KOPT-K1 (cell line): Measurements from ENCODE around the gene NEB.
"Not testable (repeated sequence)": the region's sequence is repeated elsewhere in the genome, so short reads cannot be mapped to it uniquely, and the experiment has no call there.

Experiments used
- H3K27ac ChIP-seq: fragments of 200-600 bp; sonication (generic); 2 replicates; pipeline ENCODE4 v1.5.1; 2016; ENCODE audit warnings: antibody characterized with exemption, mild to moderate bottlenecking, low read depth, low read length; ENCODE audit not compliant: poor library complexity, severe bottlenecking
- H3K36me3 ChIP-seq: fragments of 200-600 bp; sonication (generic); 2 replicates; pipeline ENCODE4 v1.5.1; 2017; ENCODE audit warnings: antibody characterized with exemption, mild to moderate bottlenecking, low read length, moderate library complexity; ENCODE audit not compliant: insufficient read depth
- H3K9me3 ChIP-seq: fragments of 200-600 bp; sonication (generic); 2 replicates; pipeline ENCODE4 v1.5.1; 2017; ENCODE audit warnings: antibody characterized with exemption, low read length, mild to moderate bottlenecking; ENCODE audit not compliant: insufficient read depth, poor library complexity, severe bottlenecking

NEB gene

GRCh38 chr2:151655663-151656398 lies 78.4 kb downstream of the NEB start:
- no peaks in the 10 kb centered on the region for H3K36me3 ChIP-seq
- H3K27ac ChIP-seq, result no peak overlapping the region
- H3K9me3 ChIP-seq, result no peaks in the 10 kb centered on the region

GRCh38 chr2:151654891-151655290 lies 79.4 kb downstream of the NEB start:
- no peaks in the 10 kb centered on the region for H3K36me3 ChIP-seq
- H3K9me3 ChIP-seq, result no peaks in the 10 kb centered on the region
- H3K27ac ChIP-seq, result no peak overlapping the region

DNA sequence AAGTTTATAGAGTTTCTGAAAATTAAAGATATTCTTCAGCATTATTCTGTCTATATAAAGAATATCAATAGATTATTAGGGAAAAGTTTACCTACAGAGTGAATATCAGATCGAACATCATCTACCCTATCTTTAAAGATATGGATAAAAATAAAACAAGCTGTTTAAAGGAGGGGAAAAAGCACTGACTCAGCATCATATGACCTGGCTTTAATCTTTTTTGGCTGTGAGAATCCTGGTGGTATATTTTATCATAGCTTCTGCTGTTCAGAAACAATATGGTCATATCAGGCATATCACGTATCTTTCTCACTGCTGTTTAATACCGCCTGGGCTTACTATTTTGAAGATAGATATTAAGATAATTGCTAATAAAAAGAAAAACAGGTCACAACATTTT lies 80.2 kb downstream of the NEB start:
- Histone ChIP-seq H3K9me3 (no peaks in the 10 kb centered on the region), H3K27ac (no peak overlapping the region), H3K36me3 (no peaks in the 10 kb centered on the region)

GRCh38 chr2:151651274-151651673 lies 83.0 kb downstream of the NEB start:
- Histone ChIP-seq H3K36me3 (no peaks in the 10 kb centered on the region), H3K9me3 (peaks cover 3% of the 10 kb centered on the region), H3K27ac (no peak overlapping the region)

- H3K27ac ChIP-seq, result no peak overlapping the region
- H3K36me3 ChIP-seq, result no peaks in the 10 kb centered on the region
- H3K9me3 ChIP-seq, result peaks cover 3% of the 10 kb centered on the region
These were observed 83.8 kb downstream of the NEB start for GRCh38 chr2:151650456-151650855.

- Histone ChIP-seq H3K36me3 (no peaks in the 10 kb centered on the region), H3K27ac (no peak overlapping the region), H3K9me3 (peaks cover 3% of the 10 kb centered on the region)
These were observed 84.3 kb downstream of the NEB start for GRCh38 chr2:151649966-151650365.

DNA sequence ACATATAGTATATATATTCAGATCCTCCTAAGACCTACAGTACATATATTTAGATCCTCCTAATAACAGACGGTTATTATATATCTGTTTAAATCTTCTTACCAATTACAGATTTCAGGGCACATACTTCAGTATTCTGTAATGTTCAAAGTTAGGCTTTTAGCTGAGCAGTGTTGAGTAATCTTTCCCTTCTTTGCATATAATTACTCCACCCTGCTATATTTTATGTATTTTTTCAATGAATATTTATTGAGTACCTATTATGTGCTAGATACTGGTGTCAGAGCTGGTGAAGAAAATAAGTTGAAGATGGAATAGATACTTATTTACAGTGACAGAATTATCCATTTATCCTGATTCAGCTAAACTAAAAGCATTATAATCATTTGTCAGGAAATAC lies 84.9 kb downstream of the NEB start:
- Histone ChIP-seq H3K36me3 (no peaks in the 10 kb centered on the region), H3K27ac (no peak overlapping the region), H3K9me3 (peaks cover 3% of the 10 kb centered on the region)

GRCh38 chr2:151646512-151646911 lies 87.8 kb downstream of the NEB start:
- H3K36me3 ChIP-seq, H3K9me3 ChIP-seq, H3K27ac ChIP-seq: not testable (repeated sequence)

DNA sequence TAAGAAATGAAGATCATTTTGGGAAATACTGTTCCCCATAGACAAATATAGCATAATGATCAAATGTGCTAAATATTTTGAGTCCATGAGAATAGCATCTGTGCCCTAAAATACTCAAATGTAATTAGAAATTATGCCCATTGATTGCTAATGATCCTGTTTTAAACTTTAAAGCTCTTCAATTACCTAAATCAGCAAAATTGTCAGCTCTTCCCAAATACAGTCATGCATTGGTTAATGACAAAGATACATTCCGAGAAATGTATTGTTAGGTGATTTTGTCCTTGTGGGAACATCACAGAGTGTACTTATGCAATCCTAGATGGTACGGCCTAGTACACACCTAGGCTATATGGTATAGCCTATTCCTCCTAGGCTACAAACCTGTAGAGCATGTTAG lies 89.7 kb downstream of the NEB start:
- H3K36me3 ChIP-seq, result no peaks in the 10 kb centered on the region

DNA sequence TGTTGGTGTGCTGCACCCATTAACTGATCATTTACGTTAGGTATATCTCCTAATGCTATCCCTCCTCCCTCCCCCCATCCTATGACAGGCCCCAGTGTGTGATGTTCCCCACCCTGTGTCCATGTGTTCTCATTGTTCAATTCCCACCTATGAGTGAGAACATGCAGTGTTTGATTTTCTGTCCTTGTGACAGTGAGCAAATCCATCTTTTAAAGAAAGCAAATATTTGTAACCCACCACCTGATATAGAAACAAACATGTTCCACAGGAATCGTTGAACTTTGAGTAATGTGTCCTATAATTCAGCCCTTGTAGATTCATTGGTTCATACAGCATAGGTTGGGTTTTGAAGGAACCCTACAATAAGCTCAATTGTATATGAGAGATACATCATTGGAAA lies 92.4 kb downstream of the NEB start:
- not testable (repeated sequence) for H3K27ac ChIP-seq, H3K9me3 ChIP-seq, H3K36me3 ChIP-seq

More for the DNA sequence above, 89.7 kb downstream of the NEB start:
- H3K27ac ChIP-seq, result no peak overlapping the region
- peaks cover 3% of the 10 kb centered on the region for H3K9me3 ChIP-seq

- H3K27ac ChIP-seq, result no peak overlapping the region
- no peaks in the 10 kb centered on the region for H3K36me3 ChIP-seq
- H3K9me3 ChIP-seq, result peaks cover 1% of the 10 kb centered on the region
These were observed 94.2 kb downstream of the NEB start for GRCh38 chr2:151640087-151640486.

GRCh38 chr2:151638990-151639389 lies 95.3 kb downstream of the NEB start:
- Histone ChIP-seq H3K36me3 (no peaks in the 10 kb centered on the region), H3K9me3 (peaks cover 5% of the 10 kb centered on the region), H3K27ac (no peak overlapping the region)

DNA sequence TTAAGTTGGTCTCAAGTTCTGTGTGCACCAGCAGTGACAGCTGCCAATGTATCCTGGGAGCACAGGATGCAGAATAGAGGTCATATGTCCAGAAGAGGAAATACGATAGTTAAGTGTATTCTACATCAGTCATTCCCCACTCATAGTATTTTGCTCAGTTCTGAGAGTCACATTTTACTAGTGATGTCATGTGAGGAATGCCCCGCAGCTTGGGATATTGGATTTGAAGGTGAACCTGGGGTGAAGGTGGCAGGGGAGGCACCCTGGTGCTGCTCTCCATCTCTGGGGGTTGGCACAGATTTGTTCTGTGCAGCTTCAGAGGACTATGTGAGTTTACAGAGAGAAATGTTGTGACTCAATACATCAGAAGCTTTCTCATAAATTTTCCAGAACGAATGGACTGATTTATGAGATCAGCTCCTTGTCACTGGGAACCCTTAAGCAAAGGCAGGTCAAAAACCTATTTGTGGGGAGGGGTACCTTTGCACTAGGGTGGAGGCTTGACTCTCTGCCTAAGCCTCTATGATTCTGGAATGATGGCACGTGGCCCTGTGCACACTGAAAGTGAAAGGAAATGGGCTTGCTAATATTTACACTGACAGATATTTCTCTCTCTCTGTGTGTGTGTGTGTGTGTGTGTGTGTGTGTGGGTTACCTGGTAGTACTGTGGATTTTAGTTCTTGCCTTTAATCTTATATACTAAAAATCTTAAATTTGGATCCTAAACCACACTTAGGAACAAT lies 95.9 kb downstream of the NEB start:
- Histone ChIP-seq H3K36me3 (no peaks in the 10 kb centered on the region), H3K9me3 (peaks cover 5% of the 10 kb centered on the region), H3K27ac (peak overlapping the region; percentile 50)

- peaks cover 5% of the 10 kb centered on the region for H3K9me3 ChIP-seq
- peak overlapping the region; percentile 50 for H3K27ac ChIP-seq
- H3K36me3 ChIP-seq, result no peaks in the 10 kb centered on the region
These were observed 97.0 kb downstream of the NEB start for GRCh38 chr2:151637271-151637781.

DNA sequence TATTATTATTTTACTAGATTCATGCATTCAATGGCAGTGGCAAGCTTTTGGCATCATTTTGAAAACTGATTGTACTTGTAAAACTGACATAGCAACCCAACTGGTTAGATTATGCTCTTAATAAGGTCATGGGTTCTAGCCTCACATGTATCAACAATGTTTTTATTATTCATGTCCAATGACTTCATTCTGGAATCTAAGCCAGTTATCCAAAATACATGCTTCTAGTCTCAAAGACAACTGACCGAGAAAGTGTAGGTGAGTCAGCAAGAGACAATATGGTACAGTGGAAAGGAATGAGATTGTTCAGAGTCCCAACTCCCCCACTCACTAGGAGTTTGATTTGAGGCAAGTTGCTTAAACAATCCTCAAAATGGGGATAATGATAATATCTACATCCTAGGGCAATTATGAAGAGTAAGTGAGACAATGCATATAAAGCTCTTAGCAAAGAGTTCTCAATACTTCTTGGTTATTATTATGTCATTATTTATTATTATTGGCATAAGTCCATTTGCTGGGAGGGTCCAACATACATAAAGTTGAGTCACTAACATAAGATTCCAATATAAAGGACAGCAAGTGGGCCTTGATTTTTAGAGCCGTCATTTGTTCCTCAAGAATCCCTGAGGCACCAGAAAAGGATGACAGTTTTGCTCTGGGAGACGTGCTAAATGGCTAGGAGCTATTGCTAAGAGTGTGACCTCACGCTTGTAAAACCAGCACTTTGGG lies 99.4 kb downstream of the NEB start:
- Histone ChIP-seq H3K9me3 (peaks cover 5% of the 10 kb centered on the region), H3K36me3 (no peaks in the 10 kb centered on the region), H3K27ac (no peak overlapping the region)
